ENCODE data around the gene AQP2.

AQP2 gene

GRCh38 chr12:50004696-50005095 is 54.2 kb downstream of the AQP2 start:
- no peak for DNase-seq

DNA sequence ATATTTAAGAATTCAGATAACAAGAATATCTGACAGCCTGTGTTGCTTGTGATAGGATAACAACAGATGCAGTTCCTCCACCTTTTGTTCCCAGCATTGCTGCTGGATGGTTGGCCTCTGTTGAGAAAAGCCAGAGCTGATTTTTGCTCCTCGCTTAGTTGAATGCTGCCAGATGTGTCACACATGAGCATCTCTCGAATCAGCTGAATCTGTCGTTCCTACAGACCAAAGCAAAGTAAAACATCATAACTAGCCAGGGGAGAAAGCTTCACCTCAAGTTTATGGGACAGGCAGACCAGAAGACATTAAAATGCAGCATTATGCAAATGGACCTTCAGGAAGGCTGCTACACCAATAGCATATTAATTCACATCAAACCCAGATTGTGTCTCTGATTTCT is 54.6 kb downstream of the AQP2 start:
- DNase-seq, result no peak

DNA sequence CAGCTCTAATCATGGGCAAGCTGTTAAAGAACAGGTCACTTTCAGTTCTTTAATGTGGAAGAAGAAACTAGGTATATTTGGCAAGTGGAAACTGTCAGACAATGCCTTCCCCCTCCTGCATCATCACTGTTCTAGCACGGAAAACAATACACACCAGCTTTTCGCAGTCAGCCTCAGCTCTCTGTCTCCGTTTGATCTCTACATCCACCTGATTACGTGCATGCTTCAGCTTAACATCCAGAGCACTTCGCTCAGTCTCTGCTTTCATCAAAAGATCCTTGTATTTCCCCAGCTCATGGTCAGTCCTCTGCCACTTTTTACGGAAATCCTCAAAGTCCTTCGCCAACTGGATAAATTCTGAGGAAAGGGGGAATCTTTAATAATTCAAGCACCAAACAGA is 55.7 kb downstream of the AQP2 start:
- DNase-seq, result no peak

DNA sequence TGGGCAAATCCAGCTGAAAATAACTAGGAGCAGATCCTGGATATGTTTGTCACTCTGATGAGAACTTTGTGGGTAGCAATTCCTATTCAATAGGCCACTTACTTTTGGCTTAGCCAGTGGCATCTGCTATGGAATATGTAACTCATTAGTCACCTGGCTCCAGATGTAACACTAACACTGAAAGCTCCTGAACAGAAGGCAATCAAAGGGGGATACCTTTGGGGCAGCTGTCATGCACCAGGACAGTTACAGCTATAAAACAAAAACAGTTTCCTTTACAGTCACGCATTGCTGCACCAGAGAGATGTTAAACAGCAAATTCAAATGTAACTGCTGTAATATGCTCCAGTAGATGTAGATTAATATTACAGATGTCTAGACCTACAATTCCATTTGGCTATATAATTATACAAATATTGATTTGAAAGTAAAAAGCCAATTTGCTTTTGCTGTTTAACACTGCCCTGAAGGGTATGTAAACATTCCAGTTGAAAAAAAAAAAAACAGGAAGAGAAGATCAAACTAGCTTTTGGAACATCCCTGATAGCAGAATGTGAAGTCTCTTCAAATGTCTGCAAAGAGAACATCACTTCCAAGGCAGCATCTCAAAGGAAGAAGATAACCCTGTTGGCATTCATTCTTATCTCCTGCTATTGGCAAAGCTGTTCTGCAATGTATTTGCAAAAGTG is 56.4 kb downstream of the AQP2 start:
- no peak for DNase-seq
